GM12875 (cell line): ENCODE data around the gene LBR.

Experiments used
- H3K4me3 ChIP-seq: one replicate; pipeline ENCODE4 v1.5.1; 2011; ENCODE audit warnings: low read depth, low read length, control low read depth
- CTCF ChIP-seq: IDR thresholded peaks from 2 replicates; pipeline ENCODE4 v1.5.1; 2011; ENCODE audit warnings: low read depth, mild to moderate bottlenecking, control low read depth, inconsistent platforms, low read length, moderate library complexity, borderline replicate concordance; ENCODE audit not compliant: insufficient read depth

Gene LBR

GRCh38 chr1:225360119-225360518 lies 67.7 kb downstream of the LBR start:
- H3K4me3 ChIP-seq: no peak overlapping the region
- no peak for TF ChIP-seq CTCF

- no peak for TF ChIP-seq CTCF
Observed at GRCh38 chr1:225355863-225356262, 72.0 kb downstream of the LBR start.

GRCh38 chr1:225354906-225355305 lies 72.9 kb downstream of the LBR start:
- H3K4me3 ChIP-seq: no peak overlapping the region
- no peak for TF ChIP-seq CTCF

More at GRCh38 chr1:225355863-225356262, 72.0 kb downstream of the LBR start:
- no peak overlapping the region for H3K4me3 ChIP-seq
